Measurements from ENCODE around the gene RGS9.

- TF ChIP-seq NPAS2 (CRISPR knock-in tag; IDR thresholded peaks at IDR 0.05; ENCODE audit: borderline replicate concordance) (no peak), RAD21 (conservative IDR thresholded peaks at IDR 0.05 in 1 of 2, IDR thresholded peaks at IDR 0.05 in 1 of 2) (peak; percentile 95 to 97), JUN (IDR thresholded peaks at IDR 0.05) (no peak), CTCF (IDR thresholded peaks at IDR 0.05) (peak; percentile 97), CBX2 (IDR thresholded peaks at IDR 0.05; ENCODE audit: borderline replicate concordance, low read depth) (no peak), RFX5 (IDR thresholded peaks at IDR 0.05) (no peak), ZFP36 (IDR thresholded peaks at IDR 0.05; ENCODE audit: borderline replicate concordance, partially characterized antibody) (no peak), POLR2A (IDR thresholded peaks at IDR 0.05; ENCODE audit: low read length) (no peak), POLR2AphosphoS2 (conservative IDR thresholded peaks at IDR 0.05; ENCODE audit: low read length) (no peak)
Observed at GRCh38 chr17:65198653-65199382, 61.6 kb downstream of the RGS9 start.

All from A549 (cell line).